Measurements from ENCODE around the gene PTPRN2. TPM values are rescaled to one million over a fixed set of nuclear protein-coding genes. Genes with fewer than 3 reads are reported as not detected.

Gene PTPRN2
- total RNA-seq, 1 experiment from 2014 or later, result 2.1 TPM

GRCh38 chr7:158272509-158273137 lies 315.0 kb downstream of the PTPRN2 start:
- intact Hi-C loops (cut with micrococcal nuclease), result no loop called here
- H3K9me3 ChIP-seq (ENCODE audit: control insufficient read depth in 1 of 2, insufficient read depth in 1 of 2, low read depth in 1 of 2, low read length in 2 of 2), result no peaks in the 10 kb centered on the region
- TF ChIP-seq CEBPB (IDR thresholded peaks at IDR 0.05; ENCODE audit: low read depth), result no peak
- TF ChIP-seq SIN3A (IDR thresholded peaks at IDR 0.05; ENCODE audit: low read depth), result no peak
- no peak for TF ChIP-seq FOSL1 (IDR thresholded peaks at IDR 0.05; ENCODE audit: low read depth)
- no peak for TF ChIP-seq TCF7L2 (IDR thresholded peaks at IDR 0.05; ENCODE audit: borderline replicate concordance, extremely low read depth, insufficient read depth, insufficient read length)
- TF ChIP-seq, protein P1, sequence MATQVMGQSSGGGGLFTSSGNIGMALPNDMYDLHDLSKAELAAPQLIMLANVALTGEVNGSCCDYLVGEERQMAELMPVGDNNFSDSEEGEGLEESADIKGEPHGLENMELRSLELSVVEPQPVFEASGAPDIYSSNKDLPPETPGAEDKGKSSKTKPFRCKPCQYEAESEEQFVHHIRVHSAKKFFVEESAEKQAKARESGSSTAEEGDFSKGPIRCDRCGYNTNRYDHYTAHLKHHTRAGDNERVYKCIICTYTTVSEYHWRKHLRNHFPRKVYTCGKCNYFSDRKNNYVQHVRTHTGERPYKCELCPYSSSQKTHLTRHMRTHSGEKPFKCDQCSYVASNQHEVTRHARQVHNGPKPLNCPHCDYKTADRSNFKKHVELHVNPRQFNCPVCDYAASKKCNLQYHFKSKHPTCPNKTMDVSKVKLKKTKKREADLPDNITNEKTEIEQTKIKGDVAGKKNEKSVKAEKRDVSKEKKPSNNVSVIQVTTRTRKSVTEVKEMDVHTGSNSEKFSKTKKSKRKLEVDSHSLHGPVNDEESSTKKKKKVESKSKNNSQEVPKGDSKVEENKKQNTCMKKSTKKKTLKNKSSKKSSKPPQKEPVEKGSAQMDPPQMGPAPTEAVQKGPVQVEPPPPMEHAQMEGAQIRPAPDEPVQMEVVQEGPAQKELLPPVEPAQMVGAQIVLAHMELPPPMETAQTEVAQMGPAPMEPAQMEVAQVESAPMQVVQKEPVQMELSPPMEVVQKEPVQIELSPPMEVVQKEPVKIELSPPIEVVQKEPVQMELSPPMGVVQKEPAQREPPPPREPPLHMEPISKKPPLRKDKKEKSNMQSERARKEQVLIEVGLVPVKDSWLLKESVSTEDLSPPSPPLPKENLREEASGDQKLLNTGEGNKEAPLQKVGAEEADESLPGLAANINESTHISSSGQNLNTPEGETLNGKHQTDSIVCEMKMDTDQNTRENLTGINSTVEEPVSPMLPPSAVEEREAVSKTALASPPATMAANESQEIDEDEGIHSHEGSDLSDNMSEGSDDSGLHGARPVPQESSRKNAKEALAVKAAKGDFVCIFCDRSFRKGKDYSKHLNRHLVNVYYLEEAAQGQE (IDR thresholded peaks at IDR 0.05; ENCODE audit: low read depth), result no peak
- TF ChIP-seq EZH2 (IDR thresholded peaks at IDR 0.05), result no peak
- no peak for TF ChIP-seq EZH2phosphoT487 (IDR thresholded peaks at IDR 0.05; ENCODE audit: borderline replicate concordance)
- TF ChIP-seq, protein P2, sequence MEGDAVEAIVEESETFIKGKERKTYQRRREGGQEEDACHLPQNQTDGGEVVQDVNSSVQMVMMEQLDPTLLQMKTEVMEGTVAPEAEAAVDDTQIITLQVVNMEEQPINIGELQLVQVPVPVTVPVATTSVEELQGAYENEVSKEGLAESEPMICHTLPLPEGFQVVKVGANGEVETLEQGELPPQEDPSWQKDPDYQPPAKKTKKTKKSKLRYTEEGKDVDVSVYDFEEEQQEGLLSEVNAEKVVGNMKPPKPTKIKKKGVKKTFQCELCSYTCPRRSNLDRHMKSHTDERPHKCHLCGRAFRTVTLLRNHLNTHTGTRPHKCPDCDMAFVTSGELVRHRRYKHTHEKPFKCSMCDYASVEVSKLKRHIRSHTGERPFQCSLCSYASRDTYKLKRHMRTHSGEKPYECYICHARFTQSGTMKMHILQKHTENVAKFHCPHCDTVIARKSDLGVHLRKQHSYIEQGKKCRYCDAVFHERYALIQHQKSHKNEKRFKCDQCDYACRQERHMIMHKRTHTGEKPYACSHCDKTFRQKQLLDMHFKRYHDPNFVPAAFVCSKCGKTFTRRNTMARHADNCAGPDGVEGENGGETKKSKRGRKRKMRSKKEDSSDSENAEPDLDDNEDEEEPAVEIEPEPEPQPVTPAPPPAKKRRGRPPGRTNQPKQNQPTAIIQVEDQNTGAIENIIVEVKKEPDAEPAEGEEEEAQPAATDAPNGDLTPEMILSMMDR (IDR thresholded peaks at IDR 0.05 in 2 of 3, conservative IDR thresholded peaks at IDR 0.05 in 1 of 3; ENCODE audit: borderline replicate concordance in 1 of 3, insufficient read depth in 1 of 3, low read depth in 2 of 3, low read length in 2 of 3), result no peak
- TF ChIP-seq ZFX (IDR thresholded peaks at IDR 0.05), result no peak
- TF ChIP-seq YY1 (IDR thresholded peaks at IDR 0.05; ENCODE audit: extremely low read depth, insufficient replicate concordance, low read depth, low read length), result no peak
- no peak for TF ChIP-seq EGR1 (IDR thresholded peaks at IDR 0.05; ENCODE audit: low read depth)
- TF ChIP-seq SRF (IDR thresholded peaks at IDR 0.05; ENCODE audit: low read depth), result no peak
- TF ChIP-seq CBX3 (IDR thresholded peaks at IDR 0.05; ENCODE audit: low read depth), result no peak
- TF ChIP-seq SP1 (IDR thresholded peaks at IDR 0.05; ENCODE audit: low read depth), result no peak
- no peak for TF ChIP-seq ZBTB33 (IDR thresholded peaks at IDR 0.05; ENCODE audit: extremely low read depth, insufficient replicate concordance, low read length)
- no peak for TF ChIP-seq POLR2A (IDR thresholded peaks at IDR 0.05; ENCODE audit: borderline replicate concordance, extremely low read depth, insufficient read depth, insufficient read length)
- no peak for TF ChIP-seq ATF3 (IDR thresholded peaks at IDR 0.05)
- no peak overlapping the region for H3K4me3 ChIP-seq (replicated peaks in 1 of 2; ENCODE audit: low read depth in 1 of 2, low read length in 2 of 2)
- ChIA-PET POLR2A (no interaction called here), CTCF (no interaction called here), RAD21 (ENCODE audit: low non-redundant PET in 1 of 2, low total read pairs in 2 of 2, uncharacterized antibody in 2 of 2, unreplicated experiment in 2 of 2) (no interaction called here)
- no peaks in the 10 kb centered on the region for H3K9me2 ChIP-seq (ENCODE audit: insufficient read depth)
- no peaks in the 10 kb centered on the region for H3K4me1 ChIP-seq (ENCODE audit: control insufficient read depth in 1 of 2, insufficient read depth in 2 of 2, low read length in 2 of 2)
- H3K36me3 ChIP-seq (ENCODE audit: control insufficient read depth in 1 of 2, insufficient read depth in 2 of 2, low read length in 2 of 2), result no peaks in the 10 kb centered on the region
- BruUV-seq (replicated peaks), result no TSS peak
- ATAC-seq (no peak), DNase-seq (ENCODE audit: low read depth, low spot score) (no peak)
- H3K9ac ChIP-seq (ENCODE audit: low read length), result no peak overlapping the region
- H4K20me1 ChIP-seq (ENCODE audit: insufficient read depth), result no peaks in the 10 kb centered on the region
- no peaks in the 10 kb centered on the region for H3K79me2 ChIP-seq (ENCODE audit: insufficient read depth, low read length)
- H2AFZ ChIP-seq (ENCODE audit: low read depth, low read length, poor library complexity, severe bottlenecking), result no peak overlapping the region
- no peak overlapping the region for H3K4me2 ChIP-seq (ENCODE audit: low read length)
- H3K27ac ChIP-seq (ENCODE audit: low read depth, low read length), result no peak overlapping the region
- no peaks in the 10 kb centered on the region for H3K27me3 ChIP-seq (ENCODE audit: insufficient read depth, low read length)
